ES-I3 (cell line): ENCODE data around the gene STX1B.

ENCODE experiments used
- H3K36me3 ChIP-seq: 2 replicates; pipeline ENCODE4 v1.6.1; 2013; ENCODE audit warnings: mild to moderate bottlenecking, low read length, control low read depth, moderate library complexity; ENCODE audit not compliant: insufficient read depth
- H3K4me1 ChIP-seq: 2 replicates; pipeline ENCODE4 v1.6.1; 2013; ENCODE audit warnings: mild to moderate bottlenecking, control low read depth, low read length; ENCODE audit not compliant: insufficient read depth
- H3K9ac ChIP-seq: 2 replicates; pipeline ENCODE4 v1.6.1; 2013; ENCODE audit warnings: low read depth, mild to moderate bottlenecking, low read length, moderate library complexity
- H3K9me3 ChIP-seq: 2 replicates; pipeline ENCODE4 v1.6.1; 2013; ENCODE audit warnings: mild to moderate bottlenecking, low read length, moderate library complexity; ENCODE audit not compliant: control insufficient read depth, insufficient read depth

Gene STX1B

DNA sequence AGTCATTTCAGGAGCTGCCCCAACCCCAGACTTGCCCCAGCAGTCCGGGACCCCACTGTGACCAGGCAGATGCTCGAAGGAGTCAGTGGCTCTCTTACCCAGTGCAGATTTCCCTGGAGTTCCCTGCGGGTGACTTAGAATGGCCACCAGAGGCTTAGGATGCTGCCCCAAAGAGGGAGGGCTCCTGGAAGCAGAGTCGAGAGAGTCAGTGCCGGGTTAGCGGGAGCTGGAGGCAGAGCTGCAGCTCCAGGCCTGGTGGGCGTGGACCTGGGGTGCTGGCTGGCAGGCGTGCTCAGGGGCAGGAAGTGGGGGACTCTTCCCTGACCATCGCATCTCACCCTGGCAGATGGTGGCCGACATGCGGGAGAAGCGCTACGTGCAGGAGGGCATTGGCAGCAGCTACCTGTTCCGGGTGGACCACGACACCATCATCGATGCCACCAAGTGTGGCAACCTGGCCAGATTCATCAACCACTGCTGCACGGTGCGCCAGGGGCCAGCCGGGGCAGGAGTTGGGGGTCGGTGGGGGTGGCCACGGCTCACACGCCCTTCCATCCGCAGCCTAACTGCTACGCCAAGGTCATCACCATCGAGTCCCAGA lies 27.0 kb downstream of the STX1B start:
- Histone ChIP-seq H3K36me3 (peaks cover 4% of the 10 kb centered on the region; the same call in 1 of the 2 replicates), H3K9me3 (no peaks in the 10 kb centered on the region), H3K4me1 (no peaks in the 10 kb centered on the region), H3K9ac (no peak overlapping the region)

- no peak overlapping the region for H3K9ac ChIP-seq
These were observed 27.7 kb downstream of the STX1B start for GRCh38 chr16:30982548-30983288.

DNA sequence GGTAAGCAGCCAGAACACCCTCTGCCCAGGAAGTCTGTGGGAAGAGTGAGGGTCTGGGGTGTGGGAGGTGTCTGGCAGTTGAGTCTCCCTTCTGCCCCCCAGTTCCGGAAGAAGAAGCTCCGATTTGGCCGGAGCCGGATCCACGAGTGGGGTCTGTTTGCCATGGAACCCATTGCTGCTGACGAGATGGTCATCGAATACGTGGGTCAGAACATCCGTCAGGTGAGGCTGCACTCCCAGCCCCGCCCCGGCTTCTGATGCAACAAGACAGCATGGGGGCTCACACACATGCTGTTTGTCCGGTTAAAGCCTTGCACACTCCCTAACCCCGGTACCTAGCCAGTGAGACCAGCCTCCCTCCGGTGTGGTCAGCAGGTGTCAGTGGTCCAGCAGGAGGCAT lies 29.5 kb downstream of the STX1B start:
- H3K36me3 ChIP-seq: peaks cover 4% of the 10 kb centered on the region
- H3K9ac ChIP-seq: no peak overlapping the region
- H3K4me1 ChIP-seq: no peaks in the 10 kb centered on the region
- H3K9me3 ChIP-seq: no peaks in the 10 kb centered on the region

More at GRCh38 chr16:30982548-30983288, 27.7 kb downstream of the STX1B start:
- Histone ChIP-seq H3K36me3 (peaks cover 4% of the 10 kb centered on the region; the same call in 1 of the 2 replicates), H3K9me3 (no peaks in the 10 kb centered on the region), H3K4me1 (no peaks in the 10 kb centered on the region)

- no peak overlapping the region for H3K9ac ChIP-seq
- H3K9me3 ChIP-seq: no peaks in the 10 kb centered on the region
- H3K4me1 ChIP-seq: no peaks in the 10 kb centered on the region
- peaks cover 4% of the 10 kb centered on the region for H3K36me3 ChIP-seq
These were observed 30.0 kb downstream of the STX1B start for GRCh38 chr16:30980434-30980833.

DNA sequence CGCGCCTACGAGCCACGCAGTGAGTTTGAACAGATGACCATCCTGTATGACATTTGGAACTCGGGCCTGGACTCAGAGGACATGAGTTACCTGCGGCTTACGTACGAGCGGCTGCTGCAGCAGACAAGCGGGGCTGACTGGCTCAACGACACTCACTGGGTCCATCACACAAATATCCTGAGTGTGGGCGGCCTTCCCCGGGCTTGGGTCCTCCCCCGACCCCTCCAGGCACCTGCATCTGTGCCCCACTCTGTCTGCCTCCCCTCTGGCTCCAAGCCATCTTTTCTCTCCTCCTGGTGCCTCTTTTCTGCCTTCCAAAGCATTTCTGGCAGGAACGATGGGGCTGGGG lies 30.4 kb downstream of the STX1B start:
- H3K4me1 ChIP-seq: no peaks in the 10 kb centered on the region
- no peak overlapping the region for H3K9ac ChIP-seq
- peaks cover 4% of the 10 kb centered on the region for H3K36me3 ChIP-seq
- H3K9me3 ChIP-seq: no peaks in the 10 kb centered on the region

DNA sequence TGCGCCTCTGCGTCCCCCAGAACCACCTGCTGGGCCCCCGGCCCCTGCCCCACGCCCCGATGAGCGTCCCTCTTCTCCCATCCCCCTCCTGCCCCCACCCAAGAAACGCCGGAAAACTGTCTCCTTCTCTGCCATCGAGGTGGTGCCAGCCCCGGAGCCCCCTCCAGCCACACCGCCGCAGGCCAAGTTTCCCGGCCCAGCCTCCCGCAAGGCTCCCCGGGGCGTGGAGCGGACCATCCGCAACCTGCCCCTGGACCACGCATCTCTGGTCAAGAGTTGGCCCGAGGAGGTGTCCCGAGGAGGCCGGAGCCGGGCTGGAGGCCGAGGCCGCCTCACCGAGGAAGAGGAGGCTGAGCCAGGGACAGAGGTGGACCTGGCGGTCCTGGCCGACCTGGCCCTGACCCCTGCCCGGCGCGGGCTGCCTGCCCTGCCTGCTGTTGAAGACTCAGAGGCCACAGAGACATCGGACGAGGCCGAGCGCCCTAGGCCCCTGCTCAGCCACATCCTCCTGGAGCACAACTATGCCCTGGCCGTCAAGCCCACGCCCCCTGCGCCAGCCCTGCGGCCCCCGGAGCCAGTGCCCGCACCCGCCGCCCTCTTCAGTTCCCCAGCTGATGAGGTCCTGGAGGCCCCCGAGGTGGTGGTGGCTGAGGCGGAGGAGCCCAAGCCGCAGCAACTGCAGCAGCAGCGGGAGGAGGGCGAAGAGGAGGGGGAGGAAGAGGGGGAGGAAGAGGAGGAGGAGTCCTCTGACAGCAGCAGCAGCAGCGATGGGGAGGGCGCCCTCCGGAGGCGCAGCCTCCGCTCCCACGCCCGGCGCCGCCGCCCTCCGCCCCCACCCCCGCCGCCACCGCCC lies 31.0 kb downstream of the STX1B start:
- peaks cover 4% of the 10 kb centered on the region for H3K36me3 ChIP-seq
- H3K4me1 ChIP-seq: no peaks in the 10 kb centered on the region
- no peaks in the 10 kb centered on the region for H3K9me3 ChIP-seq
- no peak overlapping the region for H3K9ac ChIP-seq

- Histone ChIP-seq H3K4me1 (no peaks in the 10 kb centered on the region), H3K9me3 (no peaks in the 10 kb centered on the region), H3K36me3 (peaks cover 12% of the 10 kb centered on the region), H3K9ac (no peak overlapping the region)
These were observed 32.9 kb downstream of the STX1B start for GRCh38 chr16:30977502-30977901.

DNA sequence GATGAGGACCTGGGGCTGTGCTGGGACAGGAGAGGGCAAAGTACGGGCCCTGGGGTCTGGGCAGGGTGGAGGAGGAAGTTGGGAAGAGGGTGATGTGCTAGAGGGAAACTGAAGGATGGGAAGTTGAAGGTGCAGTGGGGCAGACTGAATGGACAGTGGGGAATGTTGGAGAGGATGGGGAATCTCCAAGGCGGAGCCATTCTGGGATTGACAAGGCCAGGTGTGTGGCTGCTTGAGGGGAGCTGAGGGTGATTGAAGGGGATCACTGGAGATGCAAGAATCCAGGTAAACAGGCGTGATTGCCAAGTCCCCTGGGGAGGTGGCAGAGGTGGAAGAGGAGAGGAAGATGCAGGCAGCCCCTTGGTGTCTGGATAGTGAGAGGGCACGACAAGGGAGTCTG lies 34.0 kb downstream of the STX1B start:
- no peaks in the 10 kb centered on the region for H3K4me1 ChIP-seq
- H3K36me3 ChIP-seq: peaks cover 17% of the 10 kb centered on the region
- no peaks in the 10 kb centered on the region for H3K9me3 ChIP-seq
- no peak overlapping the region for H3K9ac ChIP-seq

DNA sequence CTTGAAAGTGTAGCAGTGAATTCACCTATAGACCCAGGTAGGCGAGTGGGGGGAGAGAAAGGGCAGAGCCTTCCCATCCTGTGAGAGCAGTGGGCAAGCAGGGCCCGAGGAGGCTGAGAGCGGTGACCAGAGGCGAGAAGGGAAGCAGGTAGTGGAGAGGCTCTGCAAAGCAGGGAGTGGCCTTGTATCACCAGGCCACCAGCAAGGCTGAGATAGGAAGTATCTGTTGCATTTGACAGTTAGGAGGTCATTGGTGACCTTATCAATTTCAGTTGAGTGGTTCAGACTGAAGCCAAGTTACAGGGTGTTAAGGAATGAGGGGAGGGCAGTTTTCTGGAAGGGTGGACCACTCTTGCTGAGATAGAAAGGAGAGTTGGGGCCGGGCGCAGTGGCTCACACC lies 36.1 kb downstream of the STX1B start:
- H3K4me1 ChIP-seq: no peaks in the 10 kb centered on the region
- no peaks in the 10 kb centered on the region for H3K9me3 ChIP-seq
- peaks cover 24% of the 10 kb centered on the region for H3K36me3 ChIP-seq
- H3K9ac ChIP-seq: no peak overlapping the region

DNA sequence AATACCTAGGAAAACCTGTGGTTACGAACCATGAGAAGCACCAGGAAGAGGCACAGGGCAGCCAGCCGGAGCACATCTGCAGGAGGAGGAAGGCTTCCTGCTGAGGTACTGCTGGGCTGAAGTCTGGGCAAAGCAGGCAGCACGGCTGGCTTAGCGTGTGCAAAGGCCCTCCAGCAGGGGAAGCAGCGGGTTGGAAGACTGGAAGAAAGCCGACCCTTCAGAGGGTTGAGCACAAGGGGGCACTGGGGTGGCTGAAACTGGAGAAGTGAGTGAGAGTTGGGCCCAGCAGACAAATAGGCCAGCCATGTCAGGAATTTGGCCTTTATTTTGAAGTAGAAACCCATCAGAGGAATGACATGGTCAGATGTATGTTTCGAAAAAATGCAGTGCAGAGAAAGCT lies 37.6 kb downstream of the STX1B start:
- Histone ChIP-seq H3K9ac (no peak overlapping the region), H3K36me3 (peaks cover 32% of the 10 kb centered on the region), H3K4me1 (no peaks in the 10 kb centered on the region), H3K9me3 (no peaks in the 10 kb centered on the region)

- Histone ChIP-seq H3K4me1 (no peaks in the 10 kb centered on the region), H3K9me3 (no peaks in the 10 kb centered on the region), H3K9ac (no peak overlapping the region), H3K36me3 (peaks cover 38% of the 10 kb centered on the region)
These were observed 39.1 kb downstream of the STX1B start for GRCh38 chr16:30971298-30971697.

DNA sequence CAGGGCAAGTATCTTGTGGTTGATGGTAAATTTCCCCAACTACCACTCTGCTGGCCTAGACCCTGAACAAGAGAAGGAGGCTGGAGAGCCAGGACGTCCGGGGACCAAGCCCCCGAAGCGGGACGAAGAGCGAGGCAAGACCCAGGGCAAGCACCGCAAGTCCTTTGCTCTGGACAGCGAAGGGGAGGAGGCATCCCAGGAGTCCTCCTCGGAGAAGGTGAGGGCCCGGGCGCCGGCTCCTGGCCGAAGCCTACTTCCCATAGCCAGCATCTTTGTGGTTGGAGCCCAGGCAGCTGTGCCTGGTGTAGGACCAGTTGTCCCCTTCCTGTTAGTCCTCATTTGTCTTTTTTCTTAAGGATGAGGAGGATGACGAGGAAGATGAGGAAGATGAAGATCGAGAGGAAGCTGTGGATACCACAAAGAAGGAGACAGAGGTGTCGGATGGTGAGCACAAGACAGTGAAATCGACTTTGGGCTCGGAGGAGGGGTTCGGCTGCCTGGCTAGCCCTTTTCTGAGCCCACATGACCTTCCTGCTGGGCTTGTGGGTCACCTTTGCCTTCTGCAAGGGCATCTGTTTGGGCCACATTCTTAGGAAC lies 41.1 kb downstream of the STX1B start:
- Histone ChIP-seq H3K9ac (no peak overlapping the region), H3K9me3 (no peaks in the 10 kb centered on the region), H3K36me3 (peaks cover 40% of the 10 kb centered on the region), H3K4me1 (no peaks in the 10 kb centered on the region)

DNA sequence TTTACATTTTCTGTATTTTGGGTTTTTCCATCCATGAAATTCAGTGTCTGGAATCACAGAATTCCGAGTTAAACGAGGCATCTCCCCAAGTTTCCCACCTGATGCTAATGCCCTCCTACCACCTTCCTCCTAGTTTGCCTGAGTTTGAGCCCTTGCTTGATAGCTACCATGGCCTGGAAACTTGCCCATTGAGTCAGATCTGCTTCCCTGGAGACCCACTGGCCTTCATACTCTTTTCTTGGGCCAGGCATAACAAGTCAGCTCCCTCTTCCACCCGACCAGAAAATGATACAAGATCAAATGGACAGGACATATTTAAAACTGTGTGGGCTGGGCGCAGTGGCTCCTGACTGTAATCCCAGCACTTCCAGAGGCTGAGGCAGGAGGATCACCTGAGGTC lies 42.6 kb downstream of the STX1B start:
- Histone ChIP-seq H3K36me3 (peaks cover 36% of the 10 kb centered on the region), H3K9ac (no peak overlapping the region), H3K4me1 (no peaks in the 10 kb centered on the region), H3K9me3 (no peaks in the 10 kb centered on the region)

DNA sequence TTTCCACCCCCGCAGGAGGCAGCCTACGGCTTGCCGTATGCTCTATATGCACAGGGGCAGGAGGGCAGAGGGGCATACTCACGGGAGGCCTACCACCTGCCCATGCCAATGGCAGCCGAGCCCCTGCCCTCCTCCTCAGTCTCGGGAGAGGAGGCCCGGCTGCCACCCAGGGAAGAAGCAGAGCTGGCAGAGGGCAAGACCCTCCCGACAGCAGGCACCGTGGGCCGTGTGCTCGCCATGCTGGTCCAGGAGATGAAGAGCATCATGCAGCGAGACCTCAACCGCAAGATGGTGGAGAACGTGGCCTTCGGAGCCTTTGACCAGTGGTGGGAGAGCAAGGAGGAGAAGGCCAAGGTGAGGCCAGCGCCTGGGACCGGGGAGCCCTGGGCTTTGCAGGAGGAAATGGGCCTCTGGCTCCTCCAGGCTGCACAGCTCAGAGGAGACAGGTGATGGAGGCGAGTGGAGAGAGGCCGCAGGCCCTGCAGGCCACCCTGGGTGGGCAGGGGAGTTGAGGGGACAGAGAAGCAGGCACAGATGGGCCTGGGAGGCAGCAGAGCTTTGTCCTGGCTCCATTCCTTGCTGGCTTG lies 44.3 kb downstream of the STX1B start:
- Histone ChIP-seq H3K36me3 (peaks cover 35% of the 10 kb centered on the region), H3K9ac (no peak overlapping the region; the same call in 1 of the 2 replicates), H3K9me3 (no peaks in the 10 kb centered on the region), H3K4me1 (no peaks in the 10 kb centered on the region)
